Caco-2 (cell line): ENCODE results near the gene SLC7A6OS. TPM values are rescaled to one million over a fixed set of nuclear protein-coding genes. Genes with fewer than 3 reads are reported as not detected.

ENCODE experiments used
- BruUV-seq: library from RNA; stranded (reverse); fragments of 400-500 nt; replicated peaks from 2 replicates; lab custom pipeline; 2021; lab: Mats Ljungman, UMichigan
- CTCF ChIA-PET: fragments of 300-600 bp; sonication (Branson Sonifier 250); formaldehyde crosslinking; loops from one replicate; lab custom pipeline; 2022; ENCODE audit warnings: antibody characterized with exemption; lab: Charles Lee
- POLR2A ChIA-PET: fragments of 300-600 bp; sonication (Branson Sonifier 250); formaldehyde crosslinking; loops from one replicate; lab custom pipeline; 2022; ENCODE audit warnings: antibody characterized with exemption; lab: Charles Lee
- DNase-seq, 2 experiments: peaks; one replicate each; pipeline versions ENCODE4 v3.0.0 to v3.0.0-alpha.2; 2020 to 2022
- H3K27me3 ChIP-seq: replicated peaks from 2 replicates; pipeline ENCODE4 v1.6.0; 2011; ENCODE audit warnings: low read length; ENCODE audit not compliant: control insufficient read depth, insufficient read depth
- H3K36me3 ChIP-seq: 2 replicates; pipeline ENCODE4 v1.5.1; 2011; ENCODE audit warnings: low read length; ENCODE audit not compliant: control insufficient read depth, insufficient read depth
- H3K4me1 ChIP-seq: fragments of 250-450 bp; sonication (Bioruptor Pico); 2 replicates; pipeline ENCODE4 v1.5.1; 2020; ENCODE audit warnings: mild to moderate bottlenecking
- H3K4me3 ChIP-seq: 2 replicates; pipeline ENCODE4 v1.5.1; 2011; ENCODE audit warnings: low read depth, mild to moderate bottlenecking, control low read depth, low read length
- H3K9me3 ChIP-seq: fragments of 250-450 bp; sonication (Bioruptor Pico); 2 replicates; pipeline ENCODE4 v1.5.1; 2020; ENCODE audit warnings: mild to moderate bottlenecking, moderate library complexity
- H3K27ac Mint-ChIP-seq: one replicate; pipeline ENCODE4 v1.8.0; 2022; ENCODE audit warnings: mixed read lengths; ENCODE audit not compliant: unreplicated experiment
- H3K27me3 Mint-ChIP-seq: one replicate; pipeline ENCODE4 v1.8.0; 2022; ENCODE audit warnings: mixed read lengths; ENCODE audit not compliant: insufficient read depth, unreplicated experiment
- H3K36me3 Mint-ChIP-seq: one replicate; pipeline ENCODE4 v1.8.0; 2022; ENCODE audit warnings: mild to moderate bottlenecking, mixed read lengths; ENCODE audit not compliant: insufficient read depth, unreplicated experiment
- H3K4me1 Mint-ChIP-seq: one replicate; pipeline ENCODE4 v1.8.0; 2022; ENCODE audit warnings: low read depth, mixed read lengths; ENCODE audit not compliant: unreplicated experiment
- H3K4me3 Mint-ChIP-seq: one replicate; pipeline ENCODE4 v1.8.0; 2022; ENCODE audit warnings: mild to moderate bottlenecking, moderate library complexity, mixed read lengths; ENCODE audit not compliant: unreplicated experiment
- H3K9me3 Mint-ChIP-seq: one replicate; pipeline ENCODE4 v1.8.0; 2022; ENCODE audit warnings: mixed read lengths; ENCODE audit not compliant: unreplicated experiment
- CTCF ChIP-seq, 2 experiments: fragments of 200-600 bp in 1 of 2; IDR thresholded peaks; 1 replicate in 1 of 2; 2 replicates in 1 of 2; pipeline versions ENCODE4 v1.5.1 to v1.8.0; 2011 to 2022; ENCODE audit warnings: antibody characterized with exemption in 1 of 2, control low read depth in 1 of 2, inconsistent platforms in 1 of 2, low read depth in 1 of 2, low read length in 1 of 2, mild to moderate bottlenecking in 1 of 2, moderate library complexity in 1 of 2; ENCODE audit not compliant: insufficient read depth in 1 of 2, severe bottlenecking in 1 of 2, unreplicated experiment in 1 of 2
- intact Hi-C: fragments of 100-400 bp; cut with micrococcal nuclease; formaldehyde crosslinking; loops from one replicate; pipeline ENCODE4 v1.10.0; 2022; ENCODE audit not compliant: unreplicated experiment
- total RNA-seq: library from RNA; stranded (reverse); gene quantifications from 2 replicates; pipeline ENCODE4 v1.2.3, GENCODE V29; 2022

Gene SLC7A6OS
- total RNA-seq, 1 experiment from 2014 or later = 34.0 TPM

- CTCF ChIA-PET = interaction anchor here (0.5 to 2.1 kb wide), 4 partner anchors 9 to 42 kb away, joined by 3 to 5 read pairs (median 4); no protein-coding TSS in a partner anchor
- H3K4me3 ChIP-seq = no peak overlapping the region
- H3K27me3 ChIP-seq = no peaks in the 10 kb centered on the region
- TF ChIP-seq CTCF (IDR thresholded peaks at IDR 0.05; ENCODE audit: insufficient read depth in 1 of 2, low read depth in 1 of 2, low read length in 1 of 2, severe bottlenecking in 1 of 2, unreplicated experiment in 1 of 2) = no peak
- DNase-seq = no peak
- BruUV-seq = no TSS peak
- H3K4me3 Mint-ChIP-seq = no peak overlapping the region
- no peaks in the 10 kb centered on the region for H3K9me3 Mint-ChIP-seq
- H3K36me3 Mint-ChIP-seq = peaks cover 99% of the 10 kb centered on the region
- peaks cover 53% of the 10 kb centered on the region for H3K4me1 Mint-ChIP-seq
- no peaks in the 10 kb centered on the region for H3K9me3 ChIP-seq
- no peaks in the 10 kb centered on the region for H3K27me3 Mint-ChIP-seq
- peaks cover 15% of the 10 kb centered on the region for H3K4me1 ChIP-seq
- intact Hi-C loops = no loop called here
- H3K36me3 ChIP-seq = 0 out of 2 replicates have a peak, but pooled peaks cover 2% of the 10 kb centered on the region
- peak overlapping the region; percentile 18 for H3K27ac Mint-ChIP-seq
- POLR2A ChIA-PET = interaction anchor here (2.3 kb wide), 1 partner anchor 25 kb away, joined by 5 read pairs; the partner anchor contains the start of genes PRMT7 and SLC7A6OS
These were observed 25.1 kb downstream of the SLC7A6OS start for GRCh38 chr16:68285683-68286082.

GRCh38 chr16:68284847-68285246, 25.9 kb downstream of the SLC7A6OS start:
- no peak for TF ChIP-seq CTCF (IDR thresholded peaks at IDR 0.05; ENCODE audit: insufficient read depth in 1 of 2, low read depth in 1 of 2, low read length in 1 of 2, severe bottlenecking in 1 of 2, unreplicated experiment in 1 of 2)
- peaks cover 2% of the 10 kb centered on the region; the same call in 1 of the 2 replicates for H3K36me3 ChIP-seq
- BruUV-seq = no TSS peak
- H3K36me3 Mint-ChIP-seq = peaks cover 98% of the 10 kb centered on the region
- CTCF ChIA-PET = interaction anchor here (0.6 to 2.1 kb wide), 4 partner anchors 9 to 43 kb away, joined by 3 to 5 read pairs (median 4); partner anchors contain the start of genes PRMT7 and SLC7A6OS
- H3K4me3 ChIP-seq = no peak overlapping the region
- H3K4me3 Mint-ChIP-seq = no peak overlapping the region
- intact Hi-C loops = no loop called here
- H3K27me3 Mint-ChIP-seq = no peaks in the 10 kb centered on the region
- peaks cover 51% of the 10 kb centered on the region for H3K4me1 Mint-ChIP-seq
- no peak for DNase-seq
- H3K27me3 ChIP-seq = no peaks in the 10 kb centered on the region
- peaks cover 19% of the 10 kb centered on the region for H3K4me1 ChIP-seq
- POLR2A ChIA-PET = interaction anchor here (2.3 kb wide), 1 partner anchor 26 kb away, joined by 5 read pairs; the partner anchor contains the start of genes PRMT7 and SLC7A6OS
- peak overlapping the region; percentile 58 for H3K27ac Mint-ChIP-seq
- no peaks in the 10 kb centered on the region for H3K9me3 ChIP-seq
- no peaks in the 10 kb centered on the region for H3K9me3 Mint-ChIP-seq

GRCh38 chr16:68283801-68284598, 26.7 kb downstream of the SLC7A6OS start:
- CTCF ChIA-PET = interaction anchor here (1.0 to 2.1 kb wide), 2 partner anchors 20 to 44 kb away, joined by 4 to 5 read pairs; partner anchors contain the start of gene SLC7A6
- no TSS peak for BruUV-seq
- no peak for TF ChIP-seq CTCF (IDR thresholded peaks at IDR 0.05; ENCODE audit: insufficient read depth in 1 of 2, low read depth in 1 of 2, low read length in 1 of 2, severe bottlenecking in 1 of 2, unreplicated experiment in 1 of 2)
- intact Hi-C loops = no loop called here
- Mint-ChIP-seq H3K27ac (peak overlapping the region; percentile 58), H3K27me3 (no peaks in the 10 kb centered on the region), H3K36me3 (peaks cover 98% of the 10 kb centered on the region), H3K4me3 (no peak overlapping the region), H3K4me1 (peaks cover 50% of the 10 kb centered on the region), H3K9me3 (no peaks in the 10 kb centered on the region)
- Histone ChIP-seq H3K9me3 (no peaks in the 10 kb centered on the region), H3K4me3 (no peak overlapping the region), H3K27me3 (no peaks in the 10 kb centered on the region), H3K4me1 (peaks cover 27% of the 10 kb centered on the region), H3K36me3 (peaks cover 3% of the 10 kb centered on the region; the same call in 1 of the 2 replicates)
- POLR2A ChIA-PET = interaction anchor here (1.0 kb wide), 1 partner anchor 19 kb away, joined by 3 read pairs; the partner anchor contains the start of gene SLC7A6
- DNase-seq = no peak
